Prostate gland (tissue), 2 donors: ENCODE data around the gene AWAT1. TPM values are rescaled to one million over a fixed set of nuclear protein-coding genes. Genes with fewer than 3 reads are reported as not detected.
A peak's percentile ranks its signal among the peaks of the same experiment; 100 is the strongest.

Source experiments
- DNase-seq: peaks from one replicate; pipeline ENCODE4 v3.0.0-alpha.2; 2019; ENCODE audit warnings: low spot score
- H3K27ac ChIP-seq, 2 donors: fragments of 200-600 bp; sonication (generic); 2 replicates each; pipeline ENCODE4 v1.5.1; 2017 to 2019
- H3K27me3 ChIP-seq: fragments of 200-600 bp; sonication (generic); replicated peaks from 2 replicates; pipeline ENCODE4 v1.5.1; 2019; ENCODE audit not compliant: insufficient read depth
- H3K36me3 ChIP-seq, 2 donors: fragments of 200-600 bp; sonication (generic); 1 replicate in 1 of 2; 2 replicates in 1 of 2; pipeline versions ENCODE4 v1.5.1 to v1.8.1; 2017 to 2019
- H3K4me1 ChIP-seq: fragments of 200-600 bp; sonication (generic); replicated peaks from 2 replicates; pipeline ENCODE4 v1.5.1; 2019
- H3K4me3 ChIP-seq, 2 donors: fragments of 200-600 bp; sonication (generic); 2 replicates each; pipeline ENCODE4 v1.5.1; 2017 to 2019
- H3K9me3 ChIP-seq: fragments of 200-600 bp; sonication (generic); 2 replicates; pipeline ENCODE4 v1.5.1; 2017
- POLR2A ChIP-seq: fragments of 450-650 bp; IDR thresholded peaks from one replicate; pipeline ENCODE4 v1.6.1; 2016; ENCODE audit warnings: antibody characterized with exemption, mild to moderate bottlenecking
- POLR2AphosphoS5 ChIP-seq: sonication (generic); formaldehyde crosslinking; IDR thresholded peaks from one replicate; pipeline ENCODE4 v1.6.1; 2017; ENCODE audit warnings: antibody characterized with exemption
- WGBS: methylation state at CpG from one replicate; pipeline ENCODE4 v1.1.5; 2018; 5-methylcytosine and 5-hydroxymethylcytosine counted together
- intact Hi-C: fragments of 100-400 bp; cut with DNase I; formaldehyde crosslinking; loops from one replicate; pipeline ENCODE4 v1.14.2; 2022
- small RNA-seq, 2 donors: library from RNA; depleted of rRNA; stranded (forward); fragments of <200 nt; gene quantifications; one replicate each; pipeline ENCODE3, GENCODE V24; 2016
- total RNA-seq, 2 donors: library from RNA; depleted of rRNA; stranded (reverse); fragments of >200 nt; gene quantifications; one replicate each; pipeline ENCODE4 v1.1.0, GENCODE V29; 2016
- TF ChIP-seq, protein P1 (sequence below), 4 experiments: fragments of 200-600 bp in 2 of 4; fragments of 450-650 bp in 2 of 4; sonication (generic) in 2 of 4; IDR thresholded peaks; 1 replicate in 3 of 4; 2 replicates in 1 of 4; pipeline ENCODE4 v1.5.1; 2016 to 2019; ENCODE audit warnings: antibody characterized with exemption in 4 of 4, mild to moderate bottlenecking in 2 of 4, moderate library complexity in 2 of 4

Gene AWAT1
- total RNA-seq, 2 donors from 2014 or later = not detected

DNA sequence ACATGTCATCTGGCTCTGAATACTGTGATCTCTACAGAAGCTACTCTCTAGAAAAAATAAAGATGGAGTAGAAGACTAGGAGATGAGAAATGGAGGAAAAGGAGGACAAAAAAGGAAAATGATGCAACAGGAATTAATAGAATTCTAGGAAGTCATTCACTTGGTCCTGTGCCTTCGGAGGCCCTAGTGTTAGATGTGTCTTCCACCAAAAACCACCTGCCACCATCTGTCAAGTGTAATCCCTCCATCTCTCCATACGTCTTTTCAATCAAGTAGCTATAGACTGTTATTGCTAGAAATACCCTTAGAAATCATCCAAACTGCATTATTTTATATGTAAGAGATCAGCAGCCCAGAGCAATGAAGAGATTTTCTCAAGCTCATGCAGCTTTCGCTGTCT lies 44.6 kb downstream of the AWAT1 start:
- 96% methylated on average over 3 of the region's 3 CpGs for WGBS

DNA sequence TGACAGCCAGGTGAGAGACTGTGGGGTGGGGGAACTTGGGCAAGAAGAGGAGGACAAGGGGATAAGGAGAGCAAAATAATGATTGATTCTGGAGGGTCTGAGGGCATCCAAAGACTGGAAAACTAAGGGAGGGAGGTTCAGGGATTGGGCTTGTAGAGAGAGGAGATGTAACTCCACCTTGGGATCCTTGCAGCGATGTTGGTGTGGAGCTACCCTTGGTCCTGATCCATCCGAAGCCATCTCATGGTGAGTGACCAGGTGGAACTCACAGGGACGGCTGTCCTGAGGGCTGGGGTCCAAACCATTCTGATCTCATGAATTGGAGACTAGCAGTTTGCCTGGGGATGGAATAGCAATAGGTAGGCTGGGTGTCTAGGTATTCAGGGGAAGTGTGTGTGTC lies 46.1 kb downstream of the AWAT1 start:
- H3K4me3 ChIP-seq = no peak overlapping the region
- no peak for DNase-seq
- H3K9me3 ChIP-seq = no peaks in the 10 kb centered on the region
- no peaks in the 10 kb centered on the region for H3K27me3 ChIP-seq
- H3K36me3 ChIP-seq = no peaks in the 10 kb centered on the region
- H3K27ac ChIP-seq = no peak overlapping the region
- intact Hi-C loops = no loop called here
- TF ChIP-seq POLR2AphosphoS5 (no peak), POLR2A (no peak)
- TF ChIP-seq, protein P1, sequence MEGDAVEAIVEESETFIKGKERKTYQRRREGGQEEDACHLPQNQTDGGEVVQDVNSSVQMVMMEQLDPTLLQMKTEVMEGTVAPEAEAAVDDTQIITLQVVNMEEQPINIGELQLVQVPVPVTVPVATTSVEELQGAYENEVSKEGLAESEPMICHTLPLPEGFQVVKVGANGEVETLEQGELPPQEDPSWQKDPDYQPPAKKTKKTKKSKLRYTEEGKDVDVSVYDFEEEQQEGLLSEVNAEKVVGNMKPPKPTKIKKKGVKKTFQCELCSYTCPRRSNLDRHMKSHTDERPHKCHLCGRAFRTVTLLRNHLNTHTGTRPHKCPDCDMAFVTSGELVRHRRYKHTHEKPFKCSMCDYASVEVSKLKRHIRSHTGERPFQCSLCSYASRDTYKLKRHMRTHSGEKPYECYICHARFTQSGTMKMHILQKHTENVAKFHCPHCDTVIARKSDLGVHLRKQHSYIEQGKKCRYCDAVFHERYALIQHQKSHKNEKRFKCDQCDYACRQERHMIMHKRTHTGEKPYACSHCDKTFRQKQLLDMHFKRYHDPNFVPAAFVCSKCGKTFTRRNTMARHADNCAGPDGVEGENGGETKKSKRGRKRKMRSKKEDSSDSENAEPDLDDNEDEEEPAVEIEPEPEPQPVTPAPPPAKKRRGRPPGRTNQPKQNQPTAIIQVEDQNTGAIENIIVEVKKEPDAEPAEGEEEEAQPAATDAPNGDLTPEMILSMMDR (IDR thresholded peaks at IDR 0.05) = no peak
- WGBS = 74% methylated on average over 3 of the region's 3 CpGs
- H3K4me1 ChIP-seq = no peaks in the 10 kb centered on the region

More for the DNA sequence above, 44.6 kb downstream of the AWAT1 start:
- no peaks in the 10 kb centered on the region for H3K9me3 ChIP-seq
- TF ChIP-seq POLR2AphosphoS5 = no peak
- TF ChIP-seq, protein P1 (IDR thresholded peaks at IDR 0.05) = no peak
- no peak for TF ChIP-seq POLR2A
- no peak for DNase-seq
- intact Hi-C loops = no loop called here
- no peaks in the 10 kb centered on the region for H3K36me3 ChIP-seq
- H3K27ac ChIP-seq = no peak overlapping the region
- H3K4me3 ChIP-seq = no peak overlapping the region
- no peaks in the 10 kb centered on the region for H3K4me1 ChIP-seq
- H3K27me3 ChIP-seq = no peaks in the 10 kb centered on the region

DNA sequence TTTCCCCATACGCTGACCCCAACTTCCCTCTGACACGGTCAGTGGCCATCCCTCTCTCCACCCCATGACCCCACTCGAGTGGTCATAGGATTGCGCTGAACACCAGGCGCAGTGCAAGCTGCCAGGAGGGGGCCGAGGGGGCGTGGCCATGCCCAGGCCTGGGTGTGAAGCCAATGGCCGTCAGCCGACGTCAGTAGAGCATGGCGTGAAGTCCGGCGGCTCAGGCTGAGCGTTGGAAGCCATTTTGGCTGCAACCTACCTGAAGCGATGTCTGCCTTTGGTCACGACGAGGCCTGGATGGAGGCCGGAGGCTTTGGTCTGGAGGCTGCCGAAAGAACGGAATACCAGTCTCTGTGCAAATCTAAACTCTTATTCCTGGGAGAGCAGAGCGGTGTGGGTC lies 47.5 kb downstream of the AWAT1 start, which contains the start of gene RAB41:
RAB41 (plus strand) TSS at position 222 of the 400 bp plus-strand sequence; CDS start at position 268, 46 bp downstream.
- intact Hi-C loops = no loop called here
- TF ChIP-seq POLR2AphosphoS5 = no peak
- TF ChIP-seq POLR2A = no peak
- TF ChIP-seq, protein P1 (IDR thresholded peaks at IDR 0.05) = no peak
- Histone ChIP-seq H3K27ac (no peak within 1 kb of the TSS), H3K4me1 (no peaks in the 10 kb centered on the region), H3K27me3 (no peaks in the 10 kb centered on the region), H3K4me3 (no peak within 1 kb of the TSS), H3K36me3 (no peaks in the 10 kb centered on the region), H3K9me3 (no peaks in the 10 kb centered on the region)
- WGBS = 94% methylated on average over 13 of the region's 21 CpGs
- DNase-seq = no peak

DNA sequence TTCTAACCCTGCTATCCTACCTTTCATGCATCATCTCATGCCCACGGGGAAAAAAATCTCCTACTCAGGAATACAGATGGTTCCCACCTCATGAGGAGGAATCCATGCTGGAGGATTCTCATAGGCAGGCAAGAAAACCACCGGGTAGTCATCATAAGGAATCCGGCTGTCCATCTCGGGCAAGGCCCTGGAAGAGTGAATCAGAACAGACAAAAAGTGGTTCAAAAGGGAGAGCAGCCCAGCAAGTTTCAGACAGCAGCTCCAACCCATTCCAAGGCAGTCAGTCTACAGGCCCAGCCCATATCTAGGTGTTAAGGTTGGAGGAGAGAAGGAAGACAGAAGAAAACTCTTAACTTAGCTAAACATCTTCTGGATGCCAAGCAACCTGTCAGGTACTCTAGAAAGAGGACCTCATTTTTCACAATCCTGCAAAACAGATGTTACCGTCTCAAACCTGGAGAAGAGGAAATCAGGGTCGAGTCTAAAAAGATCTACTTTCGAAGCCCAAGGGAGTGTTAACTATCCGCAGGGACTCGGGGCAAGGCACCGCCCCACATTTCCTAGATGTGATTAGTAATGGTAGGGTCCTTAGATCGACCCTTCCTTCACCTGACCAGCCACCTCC lies 54.8 kb downstream of the AWAT1 start:
- Histone ChIP-seq H3K9me3 (no peaks in the 10 kb centered on the region), H3K4me3 (peak overlapping the region; percentile 29 to 40), H3K4me1 (no peaks in the 10 kb centered on the region), H3K27me3 (no peaks in the 10 kb centered on the region), H3K27ac (peak overlapping the region; percentile 51 to 58), H3K36me3 (no peaks in the 10 kb centered on the region)
- intact Hi-C loops = no loop called here
- no peak for DNase-seq
- WGBS = 26% methylated on average over 11 of the region's 11 CpGs
- TF ChIP-seq, protein P1 (IDR thresholded peaks at IDR 0.05) = no peak
- TF ChIP-seq POLR2A (no peak), POLR2AphosphoS5 (no peak)

Small RNA genes within 50 kb of the gene (small RNA-seq; reads per million reads assigned to genes)
- 0 to 0.20 reads per million in 2 donors for gene RNA5SP507

Other genes with a start within 250 kb of the AWAT1 start
- not detected for gene AWAT2, start 184.7 kb upstream of the AWAT1 start, total RNA-seq
- gene OTUD6A, start 172.2 kb upstream of the AWAT1 start, total RNA-seq = 1 to 10 TPM in 1 of 2 donors, not detected in 1; 1.1 TPM
- gene IGBP1, start 101.2 kb upstream of the AWAT1 start, total RNA-seq = 10 to 100 TPM; 54.9 to 62.6 TPM
- not detected for gene DGAT2L6, start 57.2 kb upstream of the AWAT1 start, total RNA-seq
- 1 to 10 TPM in 1 of 2 donors, not detected in 1; 1.1 TPM for gene P2RY4, start 25.5 kb downstream of the AWAT1 start, total RNA-seq
- gene ARR3, start 33.7 kb downstream of the AWAT1 start, total RNA-seq = not detected
- 1 to 10 TPM in 1 of 2 donors, not detected in 1; 1.3 TPM for gene RAB41, start 47.5 kb downstream of the AWAT1 start, total RNA-seq
- gene PDZD11, start 55.3 kb downstream of the AWAT1 start, total RNA-seq = 10 to 100 TPM; 24.2 to 34.2 TPM
- gene KIF4A, start 55.4 kb downstream of the AWAT1 start, total RNA-seq = 1 to 10 TPM in 1 of 2 donors, under 1 TPM in 1; 0.73 to 1.3 TPM
- not detected for gene GDPD2, start 188.7 kb downstream of the AWAT1 start, total RNA-seq
- 10 to 100 TPM; 11.9 to 29.1 TPM for gene DLG3, start 210.2 kb downstream of the AWAT1 start, total RNA-seq